ENCODE data around the gene ZMYM2. TPM values are rescaled to one million over a fixed set of nuclear protein-coding genes. Genes with fewer than 3 reads are reported as not detected.

ZMYM2 gene
- total and polyA plus RNA-seq, 2 donors (not counting 1 experiment from before 2014, with no cell fraction given): 37.3 to 63.4 TPM

GRCh38 chr13:20049558-20050473 is 91.3 kb downstream of the ZMYM2 start:
- H3K79me2 ChIP-seq (ENCODE audit: control insufficient read depth, insufficient read depth, low read length): no peaks in the 10 kb centered on the region
- H3K27me3 ChIP-seq (ENCODE audit: control insufficient read depth, insufficient read depth, low read length): no peaks in the 10 kb centered on the region
- H3K4me3 ChIP-seq (replicated peaks in 1 of 4; ENCODE audit: control extremely low read depth in 1 of 4, insufficient read depth in 1 of 4, low read depth in 3 of 4, low read length in 4 of 4): no peak overlapping the region
- no peak overlapping the region for H2AFZ ChIP-seq (ENCODE audit: low read length)
- no peak for DNase-seq (ENCODE audit: low read depth in 2 of 2)
- H3K9me3 ChIP-seq (ENCODE audit: control insufficient read depth, insufficient read depth, low read depth, low read length): no peaks in the 10 kb centered on the region
- no peak overlapping the region for H3K9ac ChIP-seq (ENCODE audit: insufficient read depth, low read length)
- H3K4me1 ChIP-seq (ENCODE audit: control insufficient read depth, extremely low read depth, insufficient read depth, low read length): no peaks in the 10 kb centered on the region
- TF ChIP-seq EZH2 (IDR thresholded peaks at IDR 0.05; ENCODE audit: low read length, missing control alignments) (no peak), CTCF (conservative IDR thresholded peaks at IDR 0.05 in 1 of 2, IDR thresholded peaks at IDR 0.05 in 1 of 2; ENCODE audit: low read depth in 1 of 2, low read length in 2 of 2) (no peak)
- no peaks in the 10 kb centered on the region for H3K36me3 ChIP-seq (ENCODE audit: control insufficient read depth, insufficient read depth, low read length)
- no peak overlapping the region for H3K4me2 ChIP-seq (ENCODE audit: extremely low read depth, insufficient read depth, low read length)
- H3K27ac ChIP-seq (ENCODE audit: insufficient read depth, low read length): no peak overlapping the region
- H4K20me1 ChIP-seq (ENCODE audit: control insufficient read depth, extremely low read depth, insufficient read depth, low read length): no peaks in the 10 kb centered on the region

GRCh38 chr13:20051366-20051765 is 92.8 kb downstream of the ZMYM2 start:
- Histone ChIP-seq H3K27me3 (ENCODE audit: control insufficient read depth, insufficient read depth, low read length) (no peaks in the 10 kb centered on the region), H4K20me1 (ENCODE audit: control insufficient read depth, extremely low read depth, insufficient read depth, low read length) (no peaks in the 10 kb centered on the region), H3K4me3 (replicated peaks in 1 of 4; ENCODE audit: control extremely low read depth in 1 of 4, insufficient read depth in 1 of 4, low read depth in 3 of 4, low read length in 4 of 4) (no peak overlapping the region), H3K4me2 (ENCODE audit: extremely low read depth, insufficient read depth, low read length) (no peak overlapping the region), H3K27ac (ENCODE audit: insufficient read depth, low read length) (no peak overlapping the region), H3K79me2 (ENCODE audit: control insufficient read depth, insufficient read depth, low read length) (no peaks in the 10 kb centered on the region), H3K36me3 (ENCODE audit: control insufficient read depth, insufficient read depth, low read length) (no peaks in the 10 kb centered on the region), H2AFZ (ENCODE audit: low read length) (no peak overlapping the region), H3K9ac (ENCODE audit: insufficient read depth, low read length) (no peak overlapping the region), H3K9me3 (ENCODE audit: control insufficient read depth, insufficient read depth, low read depth, low read length) (no peaks in the 10 kb centered on the region), H3K4me1 (ENCODE audit: control insufficient read depth, extremely low read depth, insufficient read depth, low read length) (no peaks in the 10 kb centered on the region)
- DNase-seq (ENCODE audit: low read depth in 2 of 2): no peak
- TF ChIP-seq EZH2 (IDR thresholded peaks at IDR 0.05; ENCODE audit: low read length, missing control alignments): no peak

GRCh38 chr13:20053016-20053415 is 94.5 kb downstream of the ZMYM2 start:
- Histone ChIP-seq H3K4me3 (replicated peaks in 1 of 4; ENCODE audit: control extremely low read depth in 1 of 4, insufficient read depth in 1 of 4, low read depth in 3 of 4, low read length in 4 of 4) (no peak overlapping the region), H3K9ac (ENCODE audit: insufficient read depth, low read length) (no peak overlapping the region), H3K36me3 (ENCODE audit: control insufficient read depth, insufficient read depth, low read length) (no peaks in the 10 kb centered on the region), H3K4me1 (ENCODE audit: control insufficient read depth, extremely low read depth, insufficient read depth, low read length) (no peaks in the 10 kb centered on the region), H2AFZ (ENCODE audit: low read length) (no peak overlapping the region), H3K4me2 (ENCODE audit: extremely low read depth, insufficient read depth, low read length) (no peak overlapping the region), H4K20me1 (ENCODE audit: control insufficient read depth, extremely low read depth, insufficient read depth, low read length) (no peaks in the 10 kb centered on the region), H3K9me3 (ENCODE audit: control insufficient read depth, insufficient read depth, low read depth, low read length) (no peaks in the 10 kb centered on the region), H3K79me2 (ENCODE audit: control insufficient read depth, insufficient read depth, low read length) (no peaks in the 10 kb centered on the region), H3K27ac (ENCODE audit: insufficient read depth, low read length) (no peak overlapping the region), H3K27me3 (ENCODE audit: control insufficient read depth, insufficient read depth, low read length) (no peaks in the 10 kb centered on the region)
- DNase-seq (ENCODE audit: low read depth in 2 of 2): peak in 1 of 2 donors; percentile 35
- TF ChIP-seq CTCF (conservative IDR thresholded peaks at IDR 0.05 in 1 of 2, IDR thresholded peaks at IDR 0.05 in 1 of 2; ENCODE audit: low read depth in 1 of 2, low read length in 2 of 2) (no peak), EZH2 (IDR thresholded peaks at IDR 0.05; ENCODE audit: low read length, missing control alignments) (no peak)

Measured in fibroblast of lung (primary cell).